ENCODE measurements around the gene FFAR4. TPM values are rescaled to one million over a fixed set of nuclear protein-coding genes. Genes with fewer than 3 reads are reported as not detected.

The FFAR4 gene
- total and polyA plus RNA-seq, 2 of the 4 experiments (the other 2 are of a cell fraction) = not detected

DNA sequence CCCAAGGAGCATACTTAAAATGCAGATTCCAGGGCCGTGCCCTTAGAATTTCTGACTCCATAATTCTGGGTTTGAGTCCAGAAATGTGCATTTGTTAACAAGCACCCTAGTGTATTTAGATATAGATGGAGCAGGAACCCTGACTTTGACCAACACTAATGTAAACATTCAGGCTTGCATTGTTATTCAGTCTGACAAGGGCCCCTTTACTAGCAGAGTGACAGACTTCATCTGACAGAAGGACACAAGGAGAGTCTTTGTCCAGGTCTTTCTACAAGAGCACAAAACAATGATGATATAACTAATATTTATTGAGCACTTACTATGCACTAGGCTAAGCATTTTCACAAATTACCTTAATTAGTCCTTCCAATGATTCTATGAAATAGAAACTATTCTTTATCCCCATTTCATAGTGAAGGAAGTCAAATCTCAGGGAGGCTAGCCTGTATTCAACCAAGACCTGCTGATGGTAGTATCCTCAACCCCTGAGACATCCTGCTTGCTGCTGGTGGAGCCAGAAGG lies 30.7 kb downstream of the FFAR4 start:
- POLR2A ChIA-PET (ENCODE audit: unreplicated experiment) = no interaction called here
- dilution Hi-C loops (cut with HindIII; ENCODE audit: low sequenced_read_pairs, unreplicated experiment) = no loop called here
- Histone ChIP-seq H3K4ac (ENCODE audit: low read depth, low read length) (no peak overlapping the region), H3K9me1 (ENCODE audit: insufficient read depth, low read length) (no peaks in the 10 kb centered on the region), H4K8ac (ENCODE audit: low read depth in 2 of 2, low read length in 2 of 2) (no peak overlapping the region), H2AK9ac (replicated peaks; ENCODE audit: low read depth, low read length, poor library complexity) (no peak overlapping the region), H3K4me2 (ENCODE audit: low read depth, low read length) (no peak overlapping the region), H3K23ac (ENCODE audit: low read depth, low read length) (no peak overlapping the region), H2AFZ (replicated peaks; ENCODE audit: low read length, poor library complexity) (no peak overlapping the region), H2AK5ac (ENCODE audit: low read depth, low read length) (no peak overlapping the region), H2BK15ac (ENCODE audit: low read depth, low read length) (no peak overlapping the region), H4K91ac (ENCODE audit: insufficient read depth, low read depth, low read length) (no peak overlapping the region), H3K4me1 (ENCODE audit: control insufficient read depth, insufficient read depth, low read length) (peaks cover 1% of the 10 kb centered on the region; the same call in 1 of the 2 replicates), H2BK20ac (ENCODE audit: low read depth, low read length) (no peak overlapping the region), H2BK120ac (ENCODE audit: low read depth, low read length) (no peak overlapping the region), H3K9ac (ENCODE audit: low read depth, low read length) (no peak overlapping the region), H3K36me3 (ENCODE audit: control insufficient read depth, insufficient read depth, low read length) (no peaks in the 10 kb centered on the region), H3K18ac (ENCODE audit: low read depth, low read length) (no peak overlapping the region), H3K9me3 (ENCODE audit: control insufficient read depth, insufficient read depth, low read length) (no peaks in the 10 kb centered on the region), H3K27ac (ENCODE audit: insufficient read depth, low read length) (no peak overlapping the region), H3K14ac (replicated peaks; ENCODE audit: low read depth, low read length) (no peak overlapping the region), H4K20me1 (ENCODE audit: insufficient read depth, low read length) (no peaks in the 10 kb centered on the region), H3K4me3 (ENCODE audit: insufficient read depth, low read depth, low read length) (no peak overlapping the region), H3K79me1 (ENCODE audit: low read depth in 1 of 2, low read length in 2 of 2) (no peaks in the 10 kb centered on the region), H2BK5ac (ENCODE audit: low read depth, low read length, poor library complexity, severe bottlenecking) (no peak overlapping the region), H3K27me3 (ENCODE audit: control insufficient read depth, insufficient read depth, low read length) (peaks cover 40% of the 10 kb centered on the region), H3K56ac (ENCODE audit: extremely low read depth, insufficient read depth, low read length) (no peak overlapping the region), H4K5ac (ENCODE audit: low read depth, low read length) (no peak overlapping the region)
- no TSS peak for BruUV-seq (replicated peaks)
- no peak for DNase-seq
- ATAC-seq (ENCODE audit: low read depth) = no peak
- CTCF ChIA-PET = no interaction called here
- WGBS, 2 experiments (ENCODE audit: extremely low coverage in 2 of 2, insufficient read length in 1 of 2) = no CpG with 5 or more reads among the region's 1 CpG
- intact Hi-C loops (cut with micrococcal nuclease) = no loop called here
- in situ Hi-C loops (cut with MboI; ENCODE audit: low sequenced_read_pairs) = no loop called here
- TF ChIP-seq RAD21 (IDR thresholded peaks at IDR 0.05; ENCODE audit: low read length) (no peak), RCOR1 (IDR thresholded peaks at IDR 0.05; ENCODE audit: insufficient replicate concordance, low read length) (no peak), CHD1 (IDR thresholded peaks at IDR 0.05; ENCODE audit: low read depth, low read length) (no peak), NFE2L2 (IDR thresholded peaks at IDR 0.05; ENCODE audit: low read depth, low read length) (no peak)
- TF ChIP-seq, protein P1, sequence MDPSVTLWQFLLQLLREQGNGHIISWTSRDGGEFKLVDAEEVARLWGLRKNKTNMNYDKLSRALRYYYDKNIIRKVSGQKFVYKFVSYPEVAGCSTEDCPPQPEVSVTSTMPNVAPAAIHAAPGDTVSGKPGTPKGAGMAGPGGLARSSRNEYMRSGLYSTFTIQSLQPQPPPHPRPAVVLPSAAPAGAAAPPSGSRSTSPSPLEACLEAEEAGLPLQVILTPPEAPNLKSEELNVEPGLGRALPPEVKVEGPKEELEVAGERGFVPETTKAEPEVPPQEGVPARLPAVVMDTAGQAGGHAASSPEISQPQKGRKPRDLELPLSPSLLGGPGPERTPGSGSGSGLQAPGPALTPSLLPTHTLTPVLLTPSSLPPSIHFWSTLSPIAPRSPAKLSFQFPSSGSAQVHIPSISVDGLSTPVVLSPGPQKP (IDR thresholded peaks at IDR 0.05; ENCODE audit: borderline replicate concordance, low read depth, low read length) = no peak
